Ishikawa (cell line): ENCODE data around the gene ZBTB7C.

ENCODE experiments used
- CEBPB ChIP-seq: IDR thresholded peaks from 2 replicates; pipeline ENCODE4 v1.6.1; 2012
- CREB1 ChIP-seq: IDR thresholded peaks from 2 replicates; pipeline ENCODE4 v1.6.1; 2012; ENCODE audit warnings: low read depth
- EGR1 ChIP-seq: IDR thresholded peaks from 2 replicates; pipeline ENCODE4 v1.6.1; 2012
- EP300 ChIP-seq: IDR thresholded peaks from 2 replicates; pipeline ENCODE4 v1.6.1; 2012; ENCODE audit warnings: borderline replicate concordance
- FOXM1 ChIP-seq: IDR thresholded peaks from 2 replicates; pipeline ENCODE4 v1.6.1; 2012; ENCODE audit warnings: low read depth, borderline replicate concordance
- NFIC ChIP-seq: IDR thresholded peaks from 2 replicates; pipeline ENCODE4 v1.6.1; 2012
- RAD21 ChIP-seq: IDR thresholded peaks from 2 replicates; pipeline ENCODE4 v1.6.1; 2012; ENCODE audit warnings: low read depth
- TAF1 ChIP-seq: IDR thresholded peaks from 2 replicates; pipeline ENCODE4 v1.6.1; 2012; ENCODE audit warnings: low read depth, mild to moderate bottlenecking
- TCF12 ChIP-seq: IDR thresholded peaks from 2 replicates; pipeline ENCODE4 v1.6.1; 2012; ENCODE audit warnings: low read depth
- TEAD4 ChIP-seq: IDR thresholded peaks from 2 replicates; pipeline ENCODE4 v1.6.1; 2012
- USF1 ChIP-seq: IDR thresholded peaks from 2 replicates; pipeline ENCODE4 v1.6.1; 2012
- TF ChIP-seq, protein P1 (sequence below): IDR thresholded peaks from 2 replicates; pipeline ENCODE4 v1.6.1; 2012; ENCODE audit warnings: low read depth, mild to moderate bottlenecking
- TF ChIP-seq, protein P2 (sequence below): IDR thresholded peaks from 2 replicates; pipeline ENCODE4 v1.6.1; 2012

DNA sequence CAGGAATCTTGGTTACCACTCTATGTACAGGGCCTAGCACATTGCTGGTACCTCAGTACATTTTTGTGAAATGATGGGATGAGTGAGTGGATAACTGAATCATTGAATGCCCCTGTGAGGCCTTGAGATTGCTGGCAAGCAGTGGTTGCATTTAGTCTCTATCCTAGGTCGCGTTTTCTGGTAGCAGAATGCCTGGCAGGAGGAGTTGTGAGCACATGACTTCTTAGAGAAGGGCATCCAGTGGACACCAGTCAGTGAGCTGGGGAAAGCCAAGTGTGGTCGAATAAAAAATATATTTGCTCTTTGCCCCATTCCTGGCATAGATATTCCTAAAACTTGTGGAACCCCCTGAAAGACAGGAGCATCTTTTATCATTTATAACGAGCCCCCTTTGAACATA is 416.9 kb downstream of the ZBTB7C start:
- no peak for TF ChIP-seq CREB1
- no peak for TF ChIP-seq RAD21
- TF ChIP-seq CEBPB = no peak
- TF ChIP-seq EGR1 = no peak
- TF ChIP-seq USF1 = no peak
- TF ChIP-seq EP300 = no peak
- no peak for TF ChIP-seq TAF1
- no peak for TF ChIP-seq NFIC
- no peak for TF ChIP-seq TEAD4
- TF ChIP-seq, protein P1, sequence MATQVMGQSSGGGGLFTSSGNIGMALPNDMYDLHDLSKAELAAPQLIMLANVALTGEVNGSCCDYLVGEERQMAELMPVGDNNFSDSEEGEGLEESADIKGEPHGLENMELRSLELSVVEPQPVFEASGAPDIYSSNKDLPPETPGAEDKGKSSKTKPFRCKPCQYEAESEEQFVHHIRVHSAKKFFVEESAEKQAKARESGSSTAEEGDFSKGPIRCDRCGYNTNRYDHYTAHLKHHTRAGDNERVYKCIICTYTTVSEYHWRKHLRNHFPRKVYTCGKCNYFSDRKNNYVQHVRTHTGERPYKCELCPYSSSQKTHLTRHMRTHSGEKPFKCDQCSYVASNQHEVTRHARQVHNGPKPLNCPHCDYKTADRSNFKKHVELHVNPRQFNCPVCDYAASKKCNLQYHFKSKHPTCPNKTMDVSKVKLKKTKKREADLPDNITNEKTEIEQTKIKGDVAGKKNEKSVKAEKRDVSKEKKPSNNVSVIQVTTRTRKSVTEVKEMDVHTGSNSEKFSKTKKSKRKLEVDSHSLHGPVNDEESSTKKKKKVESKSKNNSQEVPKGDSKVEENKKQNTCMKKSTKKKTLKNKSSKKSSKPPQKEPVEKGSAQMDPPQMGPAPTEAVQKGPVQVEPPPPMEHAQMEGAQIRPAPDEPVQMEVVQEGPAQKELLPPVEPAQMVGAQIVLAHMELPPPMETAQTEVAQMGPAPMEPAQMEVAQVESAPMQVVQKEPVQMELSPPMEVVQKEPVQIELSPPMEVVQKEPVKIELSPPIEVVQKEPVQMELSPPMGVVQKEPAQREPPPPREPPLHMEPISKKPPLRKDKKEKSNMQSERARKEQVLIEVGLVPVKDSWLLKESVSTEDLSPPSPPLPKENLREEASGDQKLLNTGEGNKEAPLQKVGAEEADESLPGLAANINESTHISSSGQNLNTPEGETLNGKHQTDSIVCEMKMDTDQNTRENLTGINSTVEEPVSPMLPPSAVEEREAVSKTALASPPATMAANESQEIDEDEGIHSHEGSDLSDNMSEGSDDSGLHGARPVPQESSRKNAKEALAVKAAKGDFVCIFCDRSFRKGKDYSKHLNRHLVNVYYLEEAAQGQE = no peak
- TF ChIP-seq, protein P2, sequence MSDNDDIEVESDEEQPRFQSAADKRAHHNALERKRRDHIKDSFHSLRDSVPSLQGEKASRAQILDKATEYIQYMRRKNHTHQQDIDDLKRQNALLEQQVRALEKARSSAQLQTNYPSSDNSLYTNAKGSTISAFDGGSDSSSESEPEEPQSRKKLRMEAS = no peak
- TF ChIP-seq FOXM1 = no peak
- TF ChIP-seq TCF12 = no peak
